Kidney glomerular epithelial cell (primary cell): ENCODE results near the gene SLC30A5.
"Not testable (repeated sequence)": the region's sequence is repeated elsewhere in the genome, so short reads cannot be mapped to it uniquely, and the experiment has no call there.

Experiments
- DNase-seq: peaks from one replicate; lab custom pipeline; 2025; lab: John Stamatoyannopoulos, UW

SLC30A5 gene

DNA sequence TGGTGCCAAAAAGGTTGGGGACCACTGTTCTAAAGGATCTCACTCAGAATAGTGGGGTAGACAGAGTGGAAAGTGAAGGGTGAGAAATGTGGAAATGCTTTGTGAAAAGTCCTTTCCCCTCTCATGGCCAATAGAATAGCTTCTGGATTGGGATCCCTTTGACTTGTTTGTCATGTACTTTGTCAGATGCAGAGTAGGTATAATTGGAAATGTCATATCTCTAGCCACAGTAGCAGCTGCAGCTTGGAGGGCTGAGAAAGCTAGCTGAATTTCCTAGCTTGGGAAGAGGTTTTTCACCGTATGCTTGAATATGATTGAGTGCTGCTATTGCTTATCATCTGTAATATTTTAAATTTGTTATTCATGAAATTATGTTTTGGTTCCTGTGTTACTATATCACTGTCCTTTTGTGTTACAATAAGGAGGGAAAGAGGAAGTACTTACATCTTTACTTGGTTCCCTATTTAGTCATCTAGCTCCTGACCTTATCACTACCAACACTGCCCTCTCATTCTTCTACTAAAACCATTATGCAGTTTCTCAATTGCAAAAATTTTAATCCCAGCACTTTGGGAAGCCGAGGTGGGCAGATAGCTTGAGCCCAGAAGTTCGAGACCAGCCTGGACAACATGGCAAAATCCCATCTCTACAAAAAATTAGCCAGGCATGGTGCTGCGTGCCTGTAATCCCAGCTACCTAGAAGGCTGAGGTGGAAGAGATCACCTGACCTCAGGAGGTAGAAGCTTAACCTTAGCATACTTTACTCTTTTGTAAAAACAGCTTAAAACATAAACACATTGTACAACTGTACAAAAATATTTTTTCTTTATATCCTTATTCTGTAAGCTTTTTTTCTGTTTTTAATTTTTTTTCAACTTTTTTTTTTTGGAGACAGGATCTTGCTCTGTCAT is 12.4 kb downstream of the SLC30A5 start:
- DNase-seq: no peak

DNA sequence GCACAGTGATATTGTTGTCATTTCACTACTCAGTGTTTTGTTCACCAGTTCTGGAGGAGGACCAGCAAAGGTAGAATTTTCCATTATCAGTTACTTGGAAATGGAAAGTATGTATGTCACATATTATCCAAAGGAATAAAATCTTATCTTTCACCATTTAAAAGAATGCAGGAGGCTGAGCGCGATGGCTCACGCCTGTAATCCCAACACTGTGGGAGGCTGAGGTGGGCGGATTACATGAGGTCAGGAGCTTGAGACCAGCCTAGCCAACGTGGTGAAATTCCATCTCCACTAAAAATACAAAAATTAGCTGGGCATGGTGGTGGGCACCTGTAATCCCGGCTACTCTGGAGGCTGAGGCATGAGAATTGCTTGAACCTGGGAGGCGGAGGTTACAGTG is 14.6 kb downstream of the SLC30A5 start:
- not testable (repeated sequence) for DNase-seq

DNA sequence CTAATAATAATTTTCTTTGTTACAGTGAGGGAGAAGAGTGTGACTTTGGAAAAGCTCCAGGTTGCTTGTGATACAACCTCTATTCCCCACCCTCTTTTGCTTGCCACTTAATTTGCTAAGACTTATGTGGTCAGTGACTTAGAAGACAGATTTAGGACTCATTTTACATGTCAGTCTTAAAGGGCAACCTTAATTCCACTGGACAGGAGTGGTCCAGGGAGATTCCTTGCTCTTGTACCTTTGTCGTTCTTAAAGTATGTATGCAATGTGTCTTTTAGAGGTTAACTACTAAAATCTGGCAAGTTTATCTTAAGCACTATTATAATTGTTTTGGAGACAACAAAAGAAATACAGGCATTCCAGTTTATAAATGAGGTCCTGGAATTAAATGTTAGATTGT is 20.0 kb downstream of the SLC30A5 start:
- no peak for DNase-seq

DNA sequence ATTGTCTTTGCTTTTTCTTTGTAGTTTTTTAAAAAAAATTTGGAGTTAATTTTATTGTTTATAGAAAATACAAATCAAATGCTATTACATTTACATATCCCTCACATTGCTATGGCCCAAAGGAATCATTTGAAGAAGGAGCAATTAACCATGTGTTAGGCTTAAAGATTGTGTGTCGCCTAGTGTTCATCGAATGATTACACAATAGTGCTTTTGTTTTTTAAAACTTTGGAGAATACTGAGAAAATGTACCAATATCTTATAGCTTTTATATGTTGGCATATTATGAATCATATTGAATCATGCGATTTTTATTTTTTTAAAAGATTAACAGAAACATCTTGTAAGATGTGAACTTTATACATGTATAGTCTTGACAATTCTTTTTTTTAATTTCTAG is 21.7 kb downstream of the SLC30A5 start:
- no peak for DNase-seq

DNA sequence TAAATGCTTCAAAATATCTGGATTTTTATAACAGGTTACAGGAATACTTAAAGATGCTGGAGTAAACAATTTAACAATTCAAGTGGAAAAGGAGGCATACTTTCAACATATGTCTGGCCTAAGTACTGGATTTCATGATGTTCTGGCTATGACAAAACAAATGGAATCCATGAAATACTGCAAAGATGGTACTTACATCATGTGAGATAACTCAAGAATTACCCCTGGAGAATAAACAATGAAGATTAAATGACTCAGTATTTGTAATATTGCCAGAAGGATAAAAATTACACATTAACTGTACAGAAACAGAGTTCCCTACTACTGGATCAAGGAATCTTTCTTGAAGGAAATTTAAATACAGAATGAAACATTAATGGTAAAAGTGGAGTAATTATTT is 35.6 kb downstream of the SLC30A5 start:
- DNase-seq: peak; percentile 79

DNA sequence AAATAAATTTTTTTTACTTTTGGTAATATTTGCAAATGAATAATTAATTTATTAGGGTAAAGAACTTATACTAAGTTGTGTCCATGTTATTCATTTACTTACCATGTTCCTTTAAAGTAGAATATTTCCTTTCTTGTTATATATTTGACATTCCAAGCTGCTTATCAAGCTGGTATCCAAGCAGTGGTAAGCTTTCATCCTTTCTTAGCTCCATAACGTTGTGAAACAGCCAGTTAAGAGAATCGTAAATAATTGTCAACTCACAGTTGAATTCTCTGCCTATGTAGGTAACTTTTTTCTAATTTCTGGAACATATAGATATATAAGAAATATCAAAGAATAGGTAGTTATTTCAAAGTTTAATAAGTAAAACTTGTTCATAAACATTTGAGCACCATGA is 36.4 kb downstream of the SLC30A5 start:
- no peak for DNase-seq

DNA sequence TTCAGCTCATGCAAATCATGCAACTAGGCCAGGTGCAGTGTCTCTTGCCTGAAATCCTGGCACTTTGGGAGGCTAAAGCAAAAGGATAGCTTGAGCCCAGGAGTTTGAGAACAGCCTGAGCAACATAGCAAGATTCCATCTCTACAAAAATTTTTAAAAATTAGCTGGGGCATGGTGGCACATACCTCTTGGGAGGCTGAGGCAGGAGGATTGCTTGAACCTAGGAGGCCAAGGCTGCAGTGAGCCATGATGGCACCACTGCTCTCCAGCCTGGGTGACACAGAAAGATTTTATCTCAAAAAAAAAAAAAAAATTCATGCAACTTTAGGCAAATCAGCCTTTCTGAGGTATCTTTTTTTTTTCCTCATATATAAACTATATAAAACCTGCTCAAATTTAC is 37.5 kb downstream of the SLC30A5 start:
- no peak for DNase-seq

DNA sequence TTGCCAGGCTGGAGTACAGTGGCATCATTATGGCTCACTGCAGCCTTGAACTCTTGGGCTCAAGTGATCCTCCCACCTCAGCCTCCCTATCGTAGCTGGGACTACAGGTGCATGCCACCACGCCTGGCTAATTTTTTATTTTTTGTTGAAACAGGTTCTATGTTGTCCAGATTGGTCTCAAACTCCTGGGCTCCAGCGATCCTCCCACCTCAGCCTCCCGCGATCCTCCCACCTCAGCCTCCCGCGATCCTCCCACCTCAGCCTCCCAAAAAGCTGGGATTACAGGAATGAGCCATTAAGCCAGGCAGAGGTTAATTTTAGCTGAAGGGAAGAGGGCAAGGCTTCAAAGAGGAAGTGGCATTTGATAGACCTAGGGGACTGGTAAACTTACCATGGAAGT is 40.3 kb downstream of the SLC30A5 start:
- DNase-seq: no peak

DNA sequence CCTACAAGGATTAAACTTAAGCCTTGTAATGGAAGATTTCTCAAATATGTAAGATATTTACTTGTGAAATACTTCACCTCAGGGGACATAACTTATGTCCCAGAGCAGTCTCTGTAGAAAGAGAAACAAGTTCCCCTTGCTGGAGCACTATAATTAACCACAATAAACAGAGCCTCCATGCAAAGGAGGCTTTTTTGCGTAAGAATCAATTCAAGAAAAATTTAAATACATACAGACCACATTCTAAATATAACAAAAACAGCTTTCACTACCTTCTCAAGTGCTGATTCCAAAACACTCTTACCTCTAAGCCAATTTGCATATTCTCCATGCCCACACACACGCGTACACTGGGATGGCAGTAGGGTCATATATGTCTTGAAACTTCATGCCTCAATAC is 42.5 kb downstream of the SLC30A5 start:
- no peak for DNase-seq

DNA sequence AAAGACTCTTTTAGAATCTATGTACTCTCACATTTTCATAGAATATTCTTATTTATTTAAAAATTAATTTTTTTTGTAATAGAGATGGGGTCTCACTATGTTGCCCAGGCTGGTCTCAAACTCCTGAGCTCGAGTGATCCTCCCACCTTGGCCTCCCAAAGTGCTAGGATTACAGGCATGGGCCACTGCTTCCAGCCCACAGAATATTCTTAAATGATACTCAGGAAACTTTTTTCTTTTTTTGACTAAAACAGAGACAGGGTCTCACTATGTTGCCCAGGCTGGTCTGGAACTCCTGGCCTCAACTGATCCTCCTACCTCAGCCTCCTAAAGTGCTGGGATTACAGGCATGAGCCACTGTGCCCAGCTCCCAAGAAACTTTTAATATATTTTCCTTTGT is 43.4 kb downstream of the SLC30A5 start:
- DNase-seq: not testable (repeated sequence)

DNA sequence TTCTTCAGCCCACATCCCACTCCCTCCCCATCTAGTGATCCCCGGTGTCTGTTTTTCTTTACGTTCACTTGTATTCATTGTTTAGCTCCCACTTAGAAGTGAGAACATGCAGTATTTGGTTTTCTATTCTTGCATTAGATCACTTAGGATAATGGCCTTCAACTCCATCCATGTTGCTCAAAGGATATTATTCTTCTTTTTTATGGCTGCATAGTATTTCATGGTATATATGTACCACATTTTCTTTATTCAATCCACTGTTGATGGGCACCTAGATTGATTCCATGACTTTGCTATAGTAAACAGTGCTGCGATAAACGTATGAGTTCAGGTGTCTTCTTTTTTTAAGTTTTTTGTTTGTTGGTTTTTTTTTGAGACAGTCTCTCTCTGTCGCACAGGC is 44.0 kb downstream of the SLC30A5 start:
- DNase-seq: no peak

DNA sequence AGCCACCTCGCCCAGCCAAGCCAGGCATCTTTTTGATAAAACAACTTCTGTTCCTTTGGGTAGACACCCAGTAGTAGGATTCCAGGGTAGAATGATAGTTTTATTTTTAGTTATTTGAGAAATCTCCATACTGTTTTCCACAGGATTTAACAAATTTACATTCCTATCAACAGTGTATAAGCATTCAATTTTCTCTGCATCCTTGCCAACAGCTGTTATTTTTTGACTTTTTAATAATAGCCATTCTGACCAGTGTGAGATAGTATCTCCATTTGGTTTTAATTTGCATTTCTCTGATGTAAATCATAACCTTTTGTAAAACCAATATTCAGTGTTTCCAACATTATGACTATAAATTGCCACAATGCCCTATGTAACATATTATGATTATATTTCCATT is 45.0 kb downstream of the SLC30A5 start:
- no peak for DNase-seq

DNA sequence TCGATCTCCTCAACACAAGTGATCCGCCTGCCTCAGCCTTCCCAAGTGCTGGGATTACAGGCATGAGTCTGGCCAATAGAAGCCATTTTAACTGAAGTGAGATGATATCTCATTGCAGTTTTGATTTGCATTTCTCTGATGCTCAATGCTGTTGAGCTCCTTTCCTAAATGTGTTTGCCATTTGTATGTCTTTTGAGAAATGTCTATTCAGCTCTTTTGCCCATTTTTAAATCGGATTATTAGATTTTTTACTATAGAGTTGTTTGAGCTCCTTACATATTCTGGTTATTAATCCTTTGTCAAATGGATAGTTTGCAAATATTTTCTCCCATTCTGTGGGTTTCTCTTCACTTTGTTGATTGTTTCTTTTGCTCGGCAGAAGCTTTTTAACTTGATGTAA is 46.4 kb downstream of the SLC30A5 start:
- DNase-seq: not testable (repeated sequence)

DNA sequence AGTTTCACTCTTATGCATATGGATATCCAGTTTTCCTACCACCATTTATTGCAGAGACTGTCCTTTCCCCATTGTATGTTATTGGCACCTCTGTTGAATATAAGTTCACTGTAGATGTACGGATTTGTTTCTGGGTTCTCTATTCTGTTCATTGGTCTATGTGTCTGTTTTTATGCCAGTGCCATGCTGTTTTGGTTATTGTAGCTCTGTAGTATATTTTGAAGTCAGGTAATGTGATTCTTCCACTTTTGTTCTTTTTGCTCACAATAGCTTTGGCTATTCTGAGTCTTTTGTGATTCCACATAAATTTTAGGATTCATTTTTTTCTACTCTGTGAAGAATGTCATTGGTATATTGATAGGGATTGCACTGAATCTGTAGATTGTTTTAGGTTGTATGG is 47.0 kb downstream of the SLC30A5 start:
- no peak for DNase-seq

DNA sequence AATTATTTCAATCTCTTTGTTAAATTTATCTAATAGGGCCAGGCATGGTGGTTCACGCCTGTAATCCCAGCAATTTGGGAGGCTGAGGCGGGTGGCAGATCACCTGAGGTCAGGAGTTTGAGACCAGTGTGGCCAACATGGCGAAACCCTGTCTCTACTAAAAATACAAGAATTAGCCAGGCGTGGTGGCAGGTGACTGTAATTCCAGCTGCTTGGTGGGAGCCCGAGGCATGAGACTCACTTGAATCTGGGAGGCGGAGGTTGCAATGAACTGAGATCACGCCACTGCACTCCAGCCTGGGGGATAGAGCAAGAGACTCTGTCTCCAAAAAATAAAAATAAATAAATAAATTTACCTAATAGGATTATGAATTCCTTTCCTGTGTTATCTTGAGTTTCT is 54.8 kb downstream of the SLC30A5 start:
- not testable (repeated sequence) for DNase-seq

DNA sequence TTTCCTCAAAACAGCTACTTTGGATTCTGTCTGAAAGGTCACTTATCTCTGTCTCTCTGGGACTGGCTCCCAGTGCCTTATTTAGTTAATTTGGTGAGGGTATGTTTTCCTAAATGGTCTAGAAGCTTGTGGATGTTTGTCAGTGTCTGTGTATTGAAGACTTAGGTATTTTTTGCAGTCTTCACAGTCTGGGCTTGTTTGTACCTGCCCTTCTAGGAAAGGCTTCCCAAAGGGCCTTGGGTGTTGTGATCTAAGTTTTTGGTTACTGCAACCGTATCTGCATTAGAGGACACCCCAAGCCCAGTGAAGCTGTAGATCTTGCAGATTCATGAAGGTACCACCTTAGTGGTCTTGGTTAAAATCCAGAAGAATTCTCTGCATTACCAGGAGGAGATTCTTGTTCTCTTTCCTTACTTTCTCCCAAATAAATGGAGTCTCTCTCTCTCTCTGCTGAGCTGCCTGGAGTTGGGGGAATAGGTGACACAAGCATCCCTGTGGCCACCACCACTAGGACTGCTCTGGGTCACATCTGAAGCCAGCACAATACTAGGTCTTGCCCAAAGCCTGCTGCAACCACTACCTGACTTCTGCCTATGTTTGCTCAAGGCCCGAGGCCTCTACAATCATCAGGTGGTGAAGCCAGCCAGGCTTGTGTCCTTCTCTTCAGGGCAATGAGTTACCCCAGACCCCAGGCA is 55.3 kb downstream of the SLC30A5 start:
- no peak for DNase-seq

DNA sequence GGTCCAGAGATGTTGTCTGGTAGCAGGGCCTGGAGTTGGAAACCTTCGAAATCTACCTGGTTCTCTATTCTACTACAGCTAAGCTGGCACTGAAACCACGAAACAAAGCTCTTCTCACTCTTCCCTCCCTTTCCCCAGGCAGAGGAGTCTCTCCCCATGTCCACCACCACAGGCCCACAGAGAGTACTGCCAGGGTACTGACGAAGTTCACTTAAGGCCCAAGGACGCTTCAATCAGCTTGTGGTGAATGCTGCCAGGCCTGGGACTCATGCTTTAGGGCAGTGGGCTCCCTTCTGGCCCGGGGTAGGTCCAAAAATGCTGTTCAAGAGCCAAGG is 55.8 kb downstream of the SLC30A5 start:
- no peak for DNase-seq

DNA sequence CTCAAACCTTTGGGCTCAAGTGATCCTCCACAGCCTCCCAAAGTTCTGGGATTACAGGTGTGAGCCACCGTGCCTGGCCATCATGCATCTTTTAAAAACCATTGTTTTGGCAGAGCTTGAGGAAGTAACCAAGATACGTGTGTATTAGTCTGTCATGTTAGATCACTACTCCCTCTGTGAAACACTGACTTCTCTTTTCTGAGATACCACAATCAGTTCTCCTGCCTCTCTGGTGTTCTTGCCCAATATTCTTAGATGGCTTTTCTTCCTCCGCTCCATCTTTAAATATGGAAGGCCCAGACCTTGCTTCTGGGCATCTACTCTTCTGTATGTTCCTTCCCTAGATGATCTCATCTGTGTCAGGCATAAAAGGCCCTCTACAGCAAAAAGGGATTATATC is 58.9 kb downstream of the SLC30A5 start:
- DNase-seq: no peak

DNA sequence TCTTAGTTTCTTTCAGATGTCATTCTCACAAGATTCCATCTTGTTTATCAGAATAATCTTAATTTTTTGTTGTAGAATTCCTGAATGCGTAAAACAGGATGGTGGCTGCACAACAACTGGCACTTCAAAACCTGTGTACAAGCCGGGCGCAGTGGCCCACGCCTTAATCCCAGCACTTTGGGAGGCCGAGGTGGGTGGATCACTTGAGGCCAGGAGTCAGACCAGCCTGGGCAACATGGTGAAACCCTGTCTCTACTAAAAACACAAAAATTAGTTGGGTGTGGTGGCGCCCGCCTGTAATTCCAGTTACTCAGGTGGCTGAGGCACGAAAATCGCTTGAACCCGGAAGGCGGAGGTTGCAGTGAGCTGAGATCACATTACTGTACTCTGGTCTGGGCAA is 62.6 kb downstream of the SLC30A5 start:
- no peak for DNase-seq

DNA sequence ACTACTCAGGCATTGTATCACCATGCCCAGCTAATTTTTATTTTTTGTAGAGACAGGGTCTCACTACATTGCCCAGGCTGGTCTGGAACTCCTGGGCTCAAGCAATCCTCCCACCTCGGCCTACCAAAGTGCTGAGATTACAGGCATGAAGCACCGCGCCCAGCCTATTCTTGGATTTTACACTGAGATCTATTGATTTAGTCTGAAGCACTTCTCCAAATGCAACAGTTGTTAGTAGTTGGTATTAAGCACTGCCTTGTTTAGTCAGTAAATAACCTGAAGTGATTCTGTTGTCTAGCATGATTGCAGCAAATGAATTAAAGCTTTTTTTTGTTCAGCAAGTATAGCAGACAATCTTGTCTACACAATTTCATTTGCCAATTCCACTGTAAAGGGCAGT is 64.2 kb downstream of the SLC30A5 start:
- DNase-seq: no peak

DNA sequence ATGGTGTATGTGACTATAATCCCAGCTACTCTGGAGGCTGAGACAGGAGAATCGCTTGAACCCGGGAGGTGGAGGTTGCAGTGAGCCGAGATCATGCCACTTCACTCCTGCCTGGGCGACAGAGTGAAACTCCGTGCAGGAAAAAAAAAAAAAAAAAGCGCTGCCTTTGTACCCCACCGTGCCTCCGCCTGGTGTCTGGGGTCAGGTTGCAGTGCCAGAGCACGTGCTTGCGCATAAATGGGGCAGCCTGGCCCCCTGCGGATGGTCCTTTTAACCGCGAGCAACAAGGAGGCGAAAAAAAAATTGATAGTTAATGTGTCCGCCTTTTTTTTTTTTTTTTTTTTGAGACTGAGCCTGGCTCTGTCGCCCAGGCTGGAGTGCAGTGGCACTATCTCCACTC is 66.8 kb downstream of the SLC30A5 start:
- DNase-seq: no peak

DNA sequence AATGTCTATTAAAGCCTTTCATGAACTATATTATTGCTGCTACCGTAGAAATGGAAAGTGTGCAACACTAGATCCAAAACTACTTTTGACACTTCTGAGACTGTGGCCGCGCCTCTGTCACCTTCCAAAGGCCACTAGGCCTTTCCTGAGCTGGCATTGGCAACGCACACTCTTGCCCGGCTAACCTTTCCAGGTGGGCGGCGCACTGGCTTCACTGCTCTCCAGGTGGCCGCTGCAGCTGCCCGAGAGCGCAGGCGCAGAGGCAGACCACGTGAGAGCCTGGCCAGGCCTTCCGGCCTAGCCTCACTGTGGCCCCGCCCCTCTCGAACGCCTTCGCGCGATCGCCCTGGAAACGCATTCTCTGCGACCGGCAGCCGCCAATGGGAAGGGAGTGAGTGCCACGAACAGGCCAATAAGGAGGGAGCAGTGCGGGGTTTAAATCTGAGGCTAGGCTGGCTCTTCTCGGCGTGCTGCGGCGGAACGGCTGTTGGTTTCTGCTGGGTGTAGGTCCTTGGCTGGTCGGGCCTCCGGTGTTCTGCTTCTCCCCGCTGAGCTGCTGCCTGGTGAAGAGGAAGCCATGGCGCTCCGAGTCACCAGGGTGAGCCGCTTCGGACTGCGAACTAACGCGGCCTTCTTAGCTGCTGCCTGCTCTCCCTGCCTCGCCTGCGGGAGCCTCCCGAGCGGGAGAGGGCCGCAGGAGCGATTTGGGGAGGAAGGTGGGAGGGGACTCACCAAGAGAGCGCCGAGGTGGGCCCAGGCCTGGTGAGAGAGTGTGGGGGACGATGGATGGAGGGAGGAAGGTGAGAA is 73.1 kb downstream of the SLC30A5 start, which contains the start of gene CCNB1:
TSS of gene CCNB1 (plus strand) at position 465 of the 807 bp plus-strand sequence. CDS start at position 578, 113 bp downstream.
- peak; percentile 99 for DNase-seq

DNA sequence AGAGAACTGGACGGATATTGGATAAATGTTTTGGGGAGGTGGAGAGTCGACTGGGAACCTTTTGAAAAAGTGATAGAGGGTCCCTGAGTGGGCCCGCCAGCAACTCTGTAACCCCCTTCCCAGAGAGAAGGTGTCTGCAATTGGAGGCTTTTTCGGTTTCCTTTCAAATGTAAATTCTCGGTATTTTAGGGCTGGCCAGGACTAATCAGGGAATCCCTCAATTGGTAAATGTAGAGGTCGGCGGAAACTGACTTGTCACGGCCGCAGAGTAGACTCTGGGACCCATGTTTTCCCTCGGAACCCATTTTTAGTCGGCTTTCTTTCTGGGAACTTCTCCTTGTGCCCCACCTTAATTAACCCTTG is 73.7 kb downstream of the SLC30A5 start:
- no peak for DNase-seq
